H1 (cell line): ENCODE data around the gene MYH6. TPM values are rescaled to one million over a fixed set of nuclear protein-coding genes. Genes with fewer than 3 reads are reported as not detected.

ENCODE experiments used
- CTCF ChIA-PET: fragments of 300-600 bp; sonication (Branson Sonifier 250); formaldehyde crosslinking; loops from one replicate; lab custom pipeline; 2021; ENCODE audit not compliant: partially characterized antibody; lab: Charles Lee
- POLR2A ChIA-PET: fragments of 300-600 bp; sonication (Branson Sonifier 250); formaldehyde crosslinking; loops from one replicate; lab custom pipeline; 2021; ENCODE audit warnings: inconsistent platforms; ENCODE audit not compliant: partially characterized antibody; lab: Charles Lee
- DNase-seq, 2 experiments: peaks; one replicate each; pipeline versions ENCODE4 v3.0.0 to v3.0.0-alpha.2; 2010 to 2022; ENCODE audit warnings: low spot score in 2 of 2, low read depth in 1 of 2, mixed read lengths in 1 of 2
- FAIRE-seq: peaks from 2 replicates; lab custom pipeline; 2011; peaks lifted over from hg19 to GRCh38; lab: Jason Lieb, UNC
- H2AFZ ChIP-seq: 2 replicates; pipeline ENCODE4 v1.8.1; 2012; ENCODE audit warnings: low read length, inconsistent platforms
- H2AK5ac ChIP-seq: 2 replicates; pipeline ENCODE4 v1.6.1; 2013; ENCODE audit warnings: low read depth, low read length
- H2BK120ac ChIP-seq: replicated peaks from 2 replicates; pipeline ENCODE3; 2013; ENCODE audit warnings: low read depth, low read length, inconsistent platforms
- H2BK12ac ChIP-seq: 2 replicates; pipeline ENCODE4 v1.6.1; 2013; ENCODE audit warnings: low read depth, low read length
- H2BK15ac ChIP-seq: 2 replicates; pipeline ENCODE4 v1.6.1; 2013; ENCODE audit warnings: low read length
- H2BK20ac ChIP-seq: 2 replicates; pipeline ENCODE4 v1.6.1; 2013; ENCODE audit warnings: low read length
- H2BK5ac ChIP-seq: 2 replicates; pipeline ENCODE4 v1.6.1; 2013; ENCODE audit warnings: low read depth, low read length
- H3K14ac ChIP-seq: 2 replicates; pipeline ENCODE4 v1.6.1; 2013; ENCODE audit warnings: inconsistent platforms; ENCODE audit not compliant: insufficient read length
- H3K18ac ChIP-seq: 2 replicates; pipeline ENCODE4 v1.6.1; 2013; ENCODE audit warnings: low read length; ENCODE audit errors: extremely low read depth
- H3K23ac ChIP-seq: 2 replicates; pipeline ENCODE4 v1.6.1; 2013; ENCODE audit warnings: inconsistent platforms; ENCODE audit not compliant: insufficient read length
- H3K23me2 ChIP-seq: 2 replicates; pipeline ENCODE4 v1.6.1; 2013; ENCODE audit warnings: low read depth, low read length
- H3K27ac ChIP-seq: 2 replicates; pipeline ENCODE4 v1.6.1; 2011; ENCODE audit warnings: low read depth, low read length, inconsistent platforms
- H3K27me3 ChIP-seq, 4 experiments: replicated peaks in 1 of 4; 1 replicate in 1 of 4; 2 replicates in 3 of 4; pipeline versions ENCODE4 v1.6.1 to v1.8.1; 2011 to 2013; ENCODE audit warnings: low read length in 3 of 4, mild to moderate bottlenecking in 3 of 4, inconsistent platforms in 2 of 4, mixed read lengths in 2 of 4, moderate library complexity in 1 of 4; ENCODE audit not compliant: control insufficient read depth in 3 of 4, insufficient read depth in 3 of 4; ENCODE audit errors: extremely low read depth in 1 of 4
- H3K36me3 ChIP-seq, 4 experiments: 2 replicates each; pipeline versions ENCODE4 v1.6.1 to v1.8.1; 2011 to 2013; ENCODE audit warnings: mild to moderate bottlenecking in 4 of 4, low read length in 3 of 4, moderate library complexity in 2 of 4, control low read depth in 1 of 4, inconsistent platforms in 1 of 4; ENCODE audit not compliant: insufficient read depth in 4 of 4, control insufficient read depth in 2 of 4
- H3K4ac ChIP-seq: replicated peaks from 2 replicates; pipeline ENCODE3; 2013; ENCODE audit warnings: low read length, low read depth, mixed read lengths, inconsistent platforms; ENCODE audit not compliant: insufficient read length
- H3K4me1 ChIP-seq, 4 experiments: replicated peaks in 1 of 4; 1 replicate in 1 of 4; 2 replicates in 3 of 4; pipeline versions ENCODE4 v1.6.1 to v1.8.1; 2011 to 2013; ENCODE audit warnings: low read length in 3 of 4, inconsistent platforms in 2 of 4, mixed read lengths in 1 of 4; ENCODE audit not compliant: insufficient read depth in 4 of 4, control insufficient read depth in 3 of 4
- H3K4me2 ChIP-seq, 2 experiments: 2 replicates each; pipeline versions ENCODE4 v1.6.1 to v1.8.1; 2011 to 2013; ENCODE audit warnings: low read depth in 2 of 2, low read length in 2 of 2, control low read depth in 1 of 2, inconsistent platforms in 1 of 2, mild to moderate bottlenecking in 1 of 2; ENCODE audit not compliant: insufficient read depth in 1 of 2
- H3K4me3 ChIP-seq, 4 experiments: fragments of 200-600, 300-600 bp in 1 of 4; sonication (generic), shearing (Covaris generic), sonication (Bioruptor Twin) in 1 of 4; 2 replicates each; pipeline versions ENCODE4 v1.5.1 to v1.8.1; 2011 to 2016; ENCODE audit warnings: low read length in 4 of 4, low read depth in 3 of 4, control low read depth in 2 of 4, inconsistent platforms in 2 of 4, mild to moderate bottlenecking in 2 of 4, mixed read lengths in 1 of 4, moderate library complexity in 1 of 4; ENCODE audit not compliant: insufficient read depth in 2 of 4; ENCODE audit errors: extremely low read depth in 1 of 4
- H3K56ac ChIP-seq: replicated peaks from 2 replicates; pipeline ENCODE3; 2013; ENCODE audit warnings: low read depth, mild to moderate bottlenecking, mixed read lengths, low read length, inconsistent platforms; ENCODE audit not compliant: insufficient read length
- H3K79me1 ChIP-seq: 2 replicates; pipeline ENCODE4 v1.6.1; 2013; ENCODE audit warnings: low read depth, low read length, control low read depth
- H3K79me2 ChIP-seq, 2 experiments: 2 replicates each; pipeline versions ENCODE4 v1.6.1 to v1.8.1; 2012 to 2013; ENCODE audit warnings: low read length in 2 of 2, mild to moderate bottlenecking in 2 of 2, inconsistent platforms in 1 of 2; ENCODE audit not compliant: insufficient read depth in 2 of 2, control insufficient read depth in 1 of 2
- H3K9ac ChIP-seq, 4 experiments: replicated peaks in 1 of 4; 1 replicate in 1 of 4; 2 replicates in 3 of 4; pipeline versions ENCODE4 v1.6.1 to v1.8.1; 2011 to 2013; ENCODE audit warnings: low read depth in 3 of 4, low read length in 3 of 4, control low read depth in 2 of 4, mild to moderate bottlenecking in 2 of 4, moderate library complexity in 2 of 4, inconsistent platforms in 1 of 4; ENCODE audit errors: extremely low read depth in 1 of 4
- H3K9me3 ChIP-seq, 2 experiments: 2 replicates each; pipeline versions ENCODE4 v1.6.1 to v1.8.1; 2012 to 2013; ENCODE audit warnings: mild to moderate bottlenecking in 2 of 2, moderate library complexity in 2 of 2, control low read depth in 1 of 2, inconsistent platforms in 1 of 2, low read depth in 1 of 2, low read length in 1 of 2, mixed read lengths in 1 of 2; ENCODE audit not compliant: insufficient read depth in 2 of 2
- H4K20me1 ChIP-seq, 2 experiments: replicated peaks in 1 of 2; 2 replicates each; pipeline versions ENCODE3 to v1.8.1; 2011 to 2013; ENCODE audit warnings: inconsistent platforms in 2 of 2, low read length in 2 of 2, mild to moderate bottlenecking in 1 of 2; ENCODE audit not compliant: insufficient read depth in 2 of 2, control insufficient read depth in 1 of 2
- H4K5ac ChIP-seq: 2 replicates; pipeline ENCODE4 v1.6.1; 2013; ENCODE audit warnings: low read length, low read depth, mixed read lengths, inconsistent platforms; ENCODE audit not compliant: insufficient read length
- H4K8ac ChIP-seq: 2 replicates; pipeline ENCODE4 v1.8.0; 2013; ENCODE audit warnings: mild to moderate bottlenecking, moderate library complexity, low read length, inconsistent platforms; ENCODE audit not compliant: insufficient read depth; ENCODE audit errors: extremely low read depth
- H4K91ac ChIP-seq: replicated peaks from 2 replicates; pipeline ENCODE3; 2013; ENCODE audit warnings: low read length, mixed read lengths, inconsistent platforms; ENCODE audit not compliant: insufficient read length
- EP300 ChIP-seq, 2 experiments: IDR thresholded peaks; 1 replicate in 1 of 2; 2 replicates in 1 of 2; pipeline ENCODE4 v1.6.1; 2011 to 2012; ENCODE audit warnings: low read depth in 2 of 2, low read length in 2 of 2, mild to moderate bottlenecking in 2 of 2, borderline replicate concordance in 1 of 2, inconsistent platforms in 1 of 2, moderate library complexity in 1 of 2
- HDAC2 ChIP-seq, 2 experiments: fragments of 300-600 bp in 1 of 2; sonication (generic) in 1 of 2; IDR thresholded peaks; 2 replicates each; pipeline ENCODE4 v1.6.1; 2011 to 2012; ENCODE audit warnings: low read depth in 2 of 2, low read length in 2 of 2, mild to moderate bottlenecking in 2 of 2, moderate library complexity in 2 of 2, borderline replicate concordance in 1 of 2, inconsistent platforms in 1 of 2
- WGBS, 2 experiments: shearing (Covaris generic) in 1 of 2; methylation state at CpG; one replicate each; pipeline versions ENCODE4 v1.1.6 to v1.1.7; 2013 to 2015; ENCODE audit warnings: low lambda C conversion rate in 2 of 2, mixed read lengths in 2 of 2, inconsistent platforms in 1 of 2, low coverage in 1 of 2, missing lambda C conversion rate in 1 of 2; ENCODE audit not compliant: insufficient replicate concordance in 2 of 2, insufficient coverage in 1 of 2, insufficient read length in 1 of 2; ENCODE audit errors: extremely low coverage in 1 of 2, missing lambda C conversion rate in 1 of 2; 5-methylcytosine and 5-hydroxymethylcytosine counted together
- polyA plus RNA-seq, 7 experiments: library from polyadenylated mRNA; depleted of rRNA in 3 of 7; stranded (reverse) in 5 of 7; unstranded in 2 of 7; fragments of >200 nt in 5 of 7; fragments of 200-250 nt in 2 of 7; gene quantifications; 1 replicate in 5 of 7; 2 replicates in 1 of 7; 4 replicates in 1 of 7; pipeline versions ENCODE4 v1.2.1 to v1.2.3, GENCODE V29; 2011 to 2013; ENCODE audit warnings: missing spikeins in 2 of 7, mixed read lengths in 2 of 7
- total RNA-seq: library from RNA; stranded (reverse); fragmentation: NEBNext Ultra II Directional; extraction: Animal tissue kit (Norgen Biotek cat#: 25700); gene quantifications from 2 replicates; pipeline ENCODE4 v1.2.1, GENCODE V29; 2021

MYH6 gene
- total and polyA plus RNA-seq, 2 of the 8 experiments (the other 6 are each of a cell fraction or from before 2014, with no cell fraction given), result 0.03 TPM; not detected in 1

DNA sequence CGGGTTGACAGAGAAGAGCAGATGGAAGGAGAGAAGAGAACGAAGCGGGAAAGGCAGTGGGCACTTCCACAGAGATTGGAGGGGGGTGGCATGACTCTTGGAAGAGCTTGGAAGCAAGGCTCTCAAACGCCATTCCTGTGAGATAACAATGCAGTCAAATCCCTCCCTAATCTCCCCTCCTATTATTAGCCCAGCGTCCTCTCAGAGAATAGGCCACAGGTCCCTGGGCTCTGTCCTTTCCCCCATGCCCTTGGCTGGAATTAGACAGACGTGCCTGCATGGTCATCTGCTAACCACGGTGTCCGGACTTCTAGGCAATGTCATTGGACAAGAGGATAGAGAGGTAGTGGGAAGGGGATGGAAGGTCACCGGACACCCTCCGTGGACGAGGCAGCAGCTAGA, 35.3 kb upstream of the MYH6 start:
- H4K5ac ChIP-seq, result no peak overlapping the region
- H4K91ac ChIP-seq, result no peak overlapping the region
- H2BK120ac ChIP-seq, result no peak overlapping the region
- H3K4me1 ChIP-seq, result peaks cover 0 to 14% (median 10%) of the 10 kb centered on the region in 4 experiments; a peak in 6 of 7 replicates
- H3K79me2 ChIP-seq, result no peaks in the 10 kb centered on the region
- no peak for FAIRE-seq
- 88% methylated on average over 11 of the region's 11 CpGs; no CpG with 5 or more reads in 1 of the 2 experiments for WGBS, 2 experiments
- no peak for DNase-seq
- no peak overlapping the region for H3K23ac ChIP-seq
- ChIA-PET CTCF (interaction anchor here (1.1 to 4.2 kb wide), 9 partner anchors 10 to 98 kb away, joined by 3 to 26 read pairs (median 5); partner anchors contain the start of gene CMTM5), POLR2A (interaction anchor here (1.6 to 1.9 kb wide), 2 partner anchors 13 to 77 kb away, joined by 3 to 5 read pairs; no protein-coding TSS in a partner anchor)
- TF ChIP-seq EP300 (IDR thresholded peaks at IDR 0.05; ENCODE audit: borderline replicate concordance in 1 of 2, low read depth in 2 of 2, low read length in 2 of 2) (peak in 1 of 2 experiments; percentile 91; a peak in 1 of 3 replicates), HDAC2 (IDR thresholded peaks at IDR 0.05; ENCODE audit: borderline replicate concordance in 1 of 2, low read depth in 2 of 2, low read length in 2 of 2) (no peak)
- H2AK5ac ChIP-seq, result no peak overlapping the region
- H3K14ac ChIP-seq, result no peak overlapping the region
- no peak overlapping the region; the same call in 1 of the 2 replicates for H3K18ac ChIP-seq
- H3K36me3 ChIP-seq, result no peaks in the 10 kb centered on the region
- no peak overlapping the region for H2BK12ac ChIP-seq
- no peak overlapping the region for H3K56ac ChIP-seq
- no peak overlapping the region for H3K27ac ChIP-seq
- peak overlapping the region in 1 of 2 experiments; percentile 20; a peak in 1 of 4 replicates for H3K4me2 ChIP-seq
- H3K27me3 ChIP-seq, result peaks cover 0 to 4% (median 1%) of the 10 kb centered on the region in 4 experiments; a peak in 3 of 7 replicates
- H3K79me1 ChIP-seq, result no peaks in the 10 kb centered on the region
- H2BK20ac ChIP-seq, result no peak overlapping the region
- no peak overlapping the region for H4K8ac ChIP-seq
- no peaks in the 10 kb centered on the region for H4K20me1 ChIP-seq
- no peak overlapping the region for H2AFZ ChIP-seq
- no peak overlapping the region for H3K9ac ChIP-seq
- no peak overlapping the region for H2BK5ac ChIP-seq
- peak overlapping the region; percentile 65; the same call in 1 of the 2 replicates for H2BK15ac ChIP-seq
- no peak overlapping the region for H3K4ac ChIP-seq
- H3K23me2 ChIP-seq, result no peaks in the 10 kb centered on the region; the same call in none of the 2 replicates
- H3K4me3 ChIP-seq, result no peak overlapping the region; a peak in 2 of 8 replicates
- no peaks in the 10 kb centered on the region for H3K9me3 ChIP-seq
